CD4-positive, alpha-beta T cell treated with Interleukin-4 for 1 hour (primary cell): Measurements from ENCODE around the gene DDX51.

Source experiments
- DNase-seq, 2 donors: peaks; one replicate each; pipeline ENCODE4 v3.0.0-alpha.2; 2020 to 2022

Gene DDX51

GRCh38 chr12:132144115-132144809, at the start of gene DDX51, which contains the start of gene NOC4L:
DDX51 (minus strand) TSS chr12:132144319; CDS start chr12:132144296, 23 bp downstream.
NOC4L (plus strand) TSS chr12:132144457; CDS start chr12:132144489, 32 bp downstream.
- peak; percentile 95 to 96 for DNase-seq

GRCh38 chr12:132191715-132192553, 47.8 kb upstream of the DDX51 start:
- DNase-seq = no peak

- DNase-seq = no peak
Observed at GRCh38 chr12:132190834-132191500, 46.8 kb upstream of the DDX51 start.

GRCh38 chr12:132190012-132190755, 46.1 kb upstream of the DDX51 start:
- no peak for DNase-seq

- DNase-seq = peak; percentile 95 to 96
Observed at GRCh38 chr12:132189378-132190011, 45.4 kb upstream of the DDX51 start.

GRCh38 chr12:132188916-132189325, 44.8 kb upstream of the DDX51 start:
- no peak for DNase-seq

- DNase-seq = no peak
Observed at GRCh38 chr12:132188451-132188901, 44.4 kb upstream of the DDX51 start.

- no peak for DNase-seq
Observed at GRCh38 chr12:132187646-132188450, 43.7 kb upstream of the DDX51 start.

GRCh38 chr12:132186857-132187620, 42.9 kb upstream of the DDX51 start:
- peak in 1 of 2 donors; percentile 19 for DNase-seq

GRCh38 chr12:132186208-132186856, 42.2 kb upstream of the DDX51 start:
- DNase-seq = no peak

- peak; percentile 29 to 61 for DNase-seq
Observed at GRCh38 chr12:132185705-132186104, 41.6 kb upstream of the DDX51 start.

GRCh38 chr12:132182711-132183365, 38.7 kb upstream of the DDX51 start:
- no peak for DNase-seq

- no peak for DNase-seq
Observed at GRCh38 chr12:132182206-132182710, 38.1 kb upstream of the DDX51 start.

- no peak for DNase-seq
Observed at GRCh38 chr12:132181570-132182200, 37.6 kb upstream of the DDX51 start.

- no peak for DNase-seq
Observed at GRCh38 chr12:132180648-132181546, 36.8 kb upstream of the DDX51 start.

- no peak for DNase-seq
Observed at GRCh38 chr12:132179431-132180362, 35.6 kb upstream of the DDX51 start.
